Calu3 (cell line): ENCODE measurements around the gene SPATA12. TPM values are rescaled to one million over a fixed set of nuclear protein-coding genes. Genes with fewer than 3 reads are reported as not detected.

Experiments
- BruUV-seq: library from RNA; stranded (reverse); fragments of 400-500 nt; replicated peaks from 2 replicates; lab custom pipeline; 2021; lab: Mats Ljungman, UMichigan
- CTCF ChIA-PET: fragments of 300-600 bp; sonication (Branson Sonifier 250); formaldehyde crosslinking; loops from one replicate; lab custom pipeline; 2022; ENCODE audit warnings: antibody characterized with exemption; lab: Charles Lee
- DNase-seq: peaks from one replicate; pipeline ENCODE4 v3.0.0; 2022
- H3K27ac Mint-ChIP-seq: one replicate; pipeline ENCODE4 v1.8.0; 2022; ENCODE audit warnings: mixed read lengths; ENCODE audit not compliant: unreplicated experiment
- H3K27me3 Mint-ChIP-seq: one replicate; pipeline ENCODE4 v1.8.0; 2022; ENCODE audit warnings: mixed read lengths; ENCODE audit not compliant: unreplicated experiment
- H3K36me3 Mint-ChIP-seq: one replicate; pipeline ENCODE4 v1.8.0; 2022; ENCODE audit warnings: mild to moderate bottlenecking, moderate library complexity, mixed read lengths; ENCODE audit not compliant: insufficient read depth, unreplicated experiment
- H3K4me1 Mint-ChIP-seq: one replicate; pipeline ENCODE4 v1.8.0; 2022; ENCODE audit warnings: mild to moderate bottlenecking, low read depth, mixed read lengths; ENCODE audit not compliant: unreplicated experiment
- H3K4me3 Mint-ChIP-seq: one replicate; pipeline ENCODE4 v1.8.0; 2022; ENCODE audit warnings: mild to moderate bottlenecking, low read depth, moderate library complexity, mixed read lengths; ENCODE audit not compliant: unreplicated experiment
- H3K9me3 Mint-ChIP-seq: one replicate; pipeline ENCODE4 v1.8.0; 2022; ENCODE audit warnings: low read depth, mixed read lengths; ENCODE audit not compliant: unreplicated experiment
- CTCF ChIP-seq: fragments of 200-600 bp; IDR thresholded peaks from one replicate; pipeline ENCODE4 v1.8.0; 2022; ENCODE audit warnings: antibody characterized with exemption; ENCODE audit not compliant: unreplicated experiment
- intact Hi-C: fragments of 100-400 bp; cut with micrococcal nuclease; formaldehyde crosslinking; loops from one replicate; pipeline ENCODE4 v1.10.0; 2022; ENCODE audit not compliant: unreplicated experiment
- total RNA-seq: library from RNA; stranded (reverse); gene quantifications from 2 replicates; pipeline ENCODE4 v1.2.3, GENCODE V29; 2022

SPATA12 gene
- total RNA-seq, 1 experiment from 2014 or later, result 0.47 TPM

- CTCF ChIA-PET, result no interaction called here
- no peaks in the 10 kb centered on the region for H3K27me3 Mint-ChIP-seq
These were observed 24.7 kb downstream of the SPATA12 start for GRCh38 chr3:57085211-57085610.

GRCh38 chr3:57086201-57086600 lies 25.7 kb downstream of the SPATA12 start:
- Mint-ChIP-seq H3K4me1 (peaks cover 7% of the 10 kb centered on the region), H3K27ac (no peak overlapping the region), H3K27me3 (no peaks in the 10 kb centered on the region), H3K36me3 (no peaks in the 10 kb centered on the region), H3K9me3 (no peaks in the 10 kb centered on the region), H3K4me3 (no peak overlapping the region)
- TF ChIP-seq CTCF, result no peak
- intact Hi-C loops, result no loop called here
- CTCF ChIA-PET, result no interaction called here
- BruUV-seq, result no TSS peak
- no peak for DNase-seq

More at GRCh38 chr3:57085211-57085610, 24.7 kb downstream of the SPATA12 start:
- intact Hi-C loops, result no loop called here
- no peak for TF ChIP-seq CTCF
- H3K4me1 Mint-ChIP-seq, result peaks cover 7% of the 10 kb centered on the region
- H3K4me3 Mint-ChIP-seq, result no peak overlapping the region
- no TSS peak for BruUV-seq
- DNase-seq, result no peak
- H3K36me3 Mint-ChIP-seq, result no peaks in the 10 kb centered on the region
- H3K9me3 Mint-ChIP-seq, result no peaks in the 10 kb centered on the region
- no peak overlapping the region for H3K27ac Mint-ChIP-seq

GRCh38 chr3:57087361-57088092 lies 27.1 kb downstream of the SPATA12 start:
- intact Hi-C loops, result no loop called here
- Mint-ChIP-seq H3K36me3 (no peaks in the 10 kb centered on the region), H3K9me3 (no peaks in the 10 kb centered on the region), H3K4me1 (peaks cover 7% of the 10 kb centered on the region), H3K27ac (no peak overlapping the region), H3K27me3 (no peaks in the 10 kb centered on the region), H3K4me3 (no peak overlapping the region)
- TF ChIP-seq CTCF, result no peak
- DNase-seq, result no peak
- CTCF ChIA-PET, result interaction anchor here (0.8 kb wide), 1 partner anchor 9 kb away, joined by 3 read pairs; no protein-coding TSS in a partner anchor
- no TSS peak for BruUV-seq

DNA sequence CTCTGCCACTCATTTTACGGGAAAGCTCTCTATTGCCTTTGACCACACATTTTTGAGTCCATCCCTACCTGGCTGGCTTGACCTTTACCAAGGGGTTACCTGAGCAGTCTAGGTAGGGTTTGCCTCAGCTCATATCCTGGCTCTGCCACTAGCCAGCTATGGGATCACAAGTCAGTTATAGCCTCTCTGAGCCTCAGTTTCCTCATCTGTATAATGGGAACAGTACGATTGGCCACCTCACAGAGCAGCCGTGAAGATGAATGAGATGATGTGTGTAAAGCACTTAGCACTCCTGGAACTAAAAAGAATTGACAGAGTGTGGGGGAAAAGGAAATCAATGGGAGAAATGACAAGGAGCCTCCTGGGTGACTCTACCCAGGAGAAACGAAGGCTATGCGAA lies 28.0 kb downstream of the SPATA12 start:
- Mint-ChIP-seq H3K4me3 (no peak overlapping the region), H3K36me3 (no peaks in the 10 kb centered on the region), H3K9me3 (no peaks in the 10 kb centered on the region), H3K27me3 (no peaks in the 10 kb centered on the region), H3K27ac (no peak overlapping the region), H3K4me1 (peaks cover 7% of the 10 kb centered on the region)
- CTCF ChIA-PET, result interaction anchor here (0.8 kb wide), 1 partner anchor 10 kb away, joined by 3 read pairs; no protein-coding TSS in a partner anchor
- TF ChIP-seq CTCF, result no peak
- BruUV-seq, result no TSS peak
- no peak for DNase-seq
- intact Hi-C loops, result no loop called here
